RWPE1 (cell line): ENCODE results near the gene KCND2.
"Not testable (repeated sequence)": the region's sequence is repeated elsewhere in the genome, so short reads cannot be mapped to it uniquely, and the experiment has no call there.

Experiments used
- CTCF ChIA-PET: fragments of 350-600 bp; sonication (Branson Sonifier 250); formaldehyde crosslinking; extraction: SDS; loops from one replicate; lab custom pipeline; 2021; lab: Yijun Ruan, JAX
- POLR2A ChIA-PET: fragments of 400-600 bp; formaldehyde crosslinking; extraction: SDS; loops from one replicate; lab custom pipeline; 2020; ENCODE audit warnings: antibody characterized with exemption; ENCODE audit not compliant: low non-redundant PET; lab: Yijun Ruan, JAX
- DNase-seq: peaks from one replicate; pipeline ENCODE4 v3.0.0; 2012; ENCODE audit warnings: low spot score
- H3K27ac ChIP-seq: fragments of 450-650 bp; 2 replicates; pipeline ENCODE4 v1.5.1; 2017
- CTCF ChIP-seq: fragments of 450-650 bp; conservative IDR thresholded peaks from 2 replicates; pipeline ENCODE4 v1.5.1; 2017; ENCODE audit warnings: low read depth, mild to moderate bottlenecking

The KCND2 gene

GRCh38 chr7:120564145-120564544, 291.2 kb downstream of the KCND2 start:
- H3K27ac ChIP-seq: no peak overlapping the region
- POLR2A ChIA-PET: no interaction called here
- no peak for TF ChIP-seq CTCF
- CTCF ChIA-PET: interaction anchor here (0.6 kb wide), 1 partner anchor 55 kb away, joined by 3 read pairs; no protein-coding TSS in a partner anchor
- DNase-seq: no peak

- CTCF ChIA-PET: no interaction called here
- DNase-seq: no peak
- H3K27ac ChIP-seq: no peak overlapping the region
- POLR2A ChIA-PET: no interaction called here
- TF ChIP-seq CTCF: no peak
These were observed 294.2 kb downstream of the KCND2 start for GRCh38 chr7:120567204-120567603.

GRCh38 chr7:120578657-120579056, 305.7 kb downstream of the KCND2 start:
- DNase-seq, POLR2A ChIA-PET, H3K27ac ChIP-seq, CTCF ChIA-PET: not testable (repeated sequence)

- POLR2A ChIA-PET: no interaction called here
- no peak for TF ChIP-seq CTCF
These were observed 309.9 kb downstream of the KCND2 start for GRCh38 chr7:120582916-120583315.

GRCh38 chr7:120583899-120584586, 311.1 kb downstream of the KCND2 start:
- DNase-seq: peak; percentile 65
- no peak overlapping the region for H3K27ac ChIP-seq
- POLR2A ChIA-PET: no interaction called here
- CTCF ChIA-PET: no interaction called here
- no peak for TF ChIP-seq CTCF

More at GRCh38 chr7:120582916-120583315, 309.9 kb downstream of the KCND2 start:
- H3K27ac ChIP-seq: no peak overlapping the region
- no peak for DNase-seq
- CTCF ChIA-PET: no interaction called here

- no peak for TF ChIP-seq CTCF
- ChIA-PET CTCF (no interaction called here), POLR2A (no interaction called here)
- H3K27ac ChIP-seq: no peak overlapping the region
- no peak for DNase-seq
These were observed 313.6 kb downstream of the KCND2 start for GRCh38 chr7:120586571-120586970.

GRCh38 chr7:120587243-120587642, 314.3 kb downstream of the KCND2 start:
- ChIA-PET CTCF (no interaction called here), POLR2A (no interaction called here)
- no peak for DNase-seq
- H3K27ac ChIP-seq: no peak overlapping the region
- TF ChIP-seq CTCF: no peak
